ENCODE data around the gene FAM76A. TPM values are rescaled to one million over a fixed set of nuclear protein-coding genes. Genes with fewer than 3 reads are reported as not detected.

The FAM76A gene
- total RNA-seq, 1 donor from 2014 or later: 12.7 TPM

DNA sequence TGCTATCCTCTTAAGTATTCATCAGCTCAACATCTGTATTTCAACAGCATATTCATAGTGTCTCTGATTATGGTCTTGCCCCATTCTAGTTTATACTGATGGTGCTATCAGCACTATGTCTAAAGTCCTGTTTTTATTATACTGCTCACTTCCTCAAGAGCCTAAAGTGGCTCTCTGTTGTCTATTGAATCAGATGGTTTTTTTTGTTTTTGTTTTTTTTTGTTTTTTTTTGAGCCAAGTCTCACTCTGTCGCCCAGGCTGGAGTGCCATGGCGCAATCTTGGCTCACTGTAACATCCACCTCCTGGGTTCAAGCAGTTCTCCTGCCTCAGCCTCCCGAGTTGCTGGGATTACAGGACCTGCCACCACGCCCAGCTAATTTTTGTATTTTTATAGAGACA, 53.4 kb downstream of the FAM76A start:
- Mint-ChIP-seq H3K27me3 (ENCODE audit: unreplicated experiment) (no peaks in the 10 kb centered on the region), H3K4me3 (ENCODE audit: unreplicated experiment) (no peak overlapping the region), H3K36me3 (ENCODE audit: unreplicated experiment) (peaks cover 4% of the 10 kb centered on the region), H3K9me3 (ENCODE audit: unreplicated experiment) (no peaks in the 10 kb centered on the region), H3K4me1 (ENCODE audit: unreplicated experiment) (peaks cover 16% of the 10 kb centered on the region), H3K27ac (ENCODE audit: unreplicated experiment) (no peak overlapping the region)
- TF ChIP-seq, protein P1, sequence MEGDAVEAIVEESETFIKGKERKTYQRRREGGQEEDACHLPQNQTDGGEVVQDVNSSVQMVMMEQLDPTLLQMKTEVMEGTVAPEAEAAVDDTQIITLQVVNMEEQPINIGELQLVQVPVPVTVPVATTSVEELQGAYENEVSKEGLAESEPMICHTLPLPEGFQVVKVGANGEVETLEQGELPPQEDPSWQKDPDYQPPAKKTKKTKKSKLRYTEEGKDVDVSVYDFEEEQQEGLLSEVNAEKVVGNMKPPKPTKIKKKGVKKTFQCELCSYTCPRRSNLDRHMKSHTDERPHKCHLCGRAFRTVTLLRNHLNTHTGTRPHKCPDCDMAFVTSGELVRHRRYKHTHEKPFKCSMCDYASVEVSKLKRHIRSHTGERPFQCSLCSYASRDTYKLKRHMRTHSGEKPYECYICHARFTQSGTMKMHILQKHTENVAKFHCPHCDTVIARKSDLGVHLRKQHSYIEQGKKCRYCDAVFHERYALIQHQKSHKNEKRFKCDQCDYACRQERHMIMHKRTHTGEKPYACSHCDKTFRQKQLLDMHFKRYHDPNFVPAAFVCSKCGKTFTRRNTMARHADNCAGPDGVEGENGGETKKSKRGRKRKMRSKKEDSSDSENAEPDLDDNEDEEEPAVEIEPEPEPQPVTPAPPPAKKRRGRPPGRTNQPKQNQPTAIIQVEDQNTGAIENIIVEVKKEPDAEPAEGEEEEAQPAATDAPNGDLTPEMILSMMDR (IDR thresholded peaks at IDR 0.05): no peak
- no peak for DNase-seq (ENCODE audit: extremely low spot score, unreplicated experiment)

DNA sequence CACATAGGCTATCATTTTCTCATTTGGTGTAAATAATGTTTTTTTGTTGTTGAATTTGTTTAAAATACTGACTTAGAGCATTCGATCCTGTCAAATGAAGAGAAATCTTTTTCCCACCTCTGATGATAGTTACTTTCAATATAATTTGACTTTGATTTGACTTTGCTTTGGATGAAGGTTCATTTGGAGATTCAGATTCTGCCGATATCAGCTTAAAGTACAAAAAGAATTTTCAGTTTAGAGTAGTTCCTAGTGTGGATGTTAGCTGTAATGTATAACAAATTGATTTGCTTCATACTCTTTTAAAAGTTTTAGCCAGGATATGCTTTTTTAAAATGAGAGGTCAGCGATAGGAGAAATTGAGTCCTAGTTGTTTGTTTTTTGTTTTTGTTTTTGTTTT, 57.2 kb downstream of the FAM76A start:
- Mint-ChIP-seq H3K4me3 (ENCODE audit: unreplicated experiment) (no peak overlapping the region), H3K36me3 (ENCODE audit: unreplicated experiment) (peaks cover 4% of the 10 kb centered on the region), H3K9me3 (ENCODE audit: unreplicated experiment) (no peaks in the 10 kb centered on the region), H3K27ac (ENCODE audit: unreplicated experiment) (peak overlapping the region; percentile 50), H3K4me1 (ENCODE audit: unreplicated experiment) (peaks cover 7% of the 10 kb centered on the region), H3K27me3 (ENCODE audit: unreplicated experiment) (no peaks in the 10 kb centered on the region)
- DNase-seq (ENCODE audit: extremely low spot score, unreplicated experiment): no peak
- TF ChIP-seq, protein P1 (IDR thresholded peaks at IDR 0.05): no peak

DNA sequence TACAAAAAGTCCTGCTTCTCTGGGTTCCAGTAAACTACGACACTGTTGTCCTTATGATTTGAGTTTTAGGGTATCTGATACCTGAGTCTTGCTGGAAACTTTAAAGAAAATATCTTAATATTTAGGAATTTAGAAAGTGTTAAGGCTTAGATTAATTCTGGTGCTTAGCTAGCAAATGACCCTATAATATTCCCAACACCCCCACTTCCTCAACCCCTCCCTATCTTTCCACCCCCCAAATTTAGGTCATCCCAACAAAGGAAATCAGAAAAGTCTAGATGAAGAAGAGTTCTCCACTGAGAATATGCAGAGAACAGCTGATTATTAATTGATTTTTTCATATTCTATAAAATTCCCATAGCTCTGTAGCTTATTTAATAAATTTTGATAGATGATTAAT, 58.9 kb downstream of the FAM76A start:
- Mint-ChIP-seq H3K9me3 (ENCODE audit: unreplicated experiment) (no peaks in the 10 kb centered on the region), H3K4me3 (ENCODE audit: unreplicated experiment) (no peak overlapping the region), H3K36me3 (ENCODE audit: unreplicated experiment) (peaks cover 8% of the 10 kb centered on the region), H3K27ac (ENCODE audit: unreplicated experiment) (no peak overlapping the region), H3K27me3 (ENCODE audit: unreplicated experiment) (no peaks in the 10 kb centered on the region), H3K4me1 (ENCODE audit: unreplicated experiment) (peaks cover 11% of the 10 kb centered on the region)
- DNase-seq (ENCODE audit: extremely low spot score, unreplicated experiment): no peak
- TF ChIP-seq, protein P1 (IDR thresholded peaks at IDR 0.05): no peak

DNA sequence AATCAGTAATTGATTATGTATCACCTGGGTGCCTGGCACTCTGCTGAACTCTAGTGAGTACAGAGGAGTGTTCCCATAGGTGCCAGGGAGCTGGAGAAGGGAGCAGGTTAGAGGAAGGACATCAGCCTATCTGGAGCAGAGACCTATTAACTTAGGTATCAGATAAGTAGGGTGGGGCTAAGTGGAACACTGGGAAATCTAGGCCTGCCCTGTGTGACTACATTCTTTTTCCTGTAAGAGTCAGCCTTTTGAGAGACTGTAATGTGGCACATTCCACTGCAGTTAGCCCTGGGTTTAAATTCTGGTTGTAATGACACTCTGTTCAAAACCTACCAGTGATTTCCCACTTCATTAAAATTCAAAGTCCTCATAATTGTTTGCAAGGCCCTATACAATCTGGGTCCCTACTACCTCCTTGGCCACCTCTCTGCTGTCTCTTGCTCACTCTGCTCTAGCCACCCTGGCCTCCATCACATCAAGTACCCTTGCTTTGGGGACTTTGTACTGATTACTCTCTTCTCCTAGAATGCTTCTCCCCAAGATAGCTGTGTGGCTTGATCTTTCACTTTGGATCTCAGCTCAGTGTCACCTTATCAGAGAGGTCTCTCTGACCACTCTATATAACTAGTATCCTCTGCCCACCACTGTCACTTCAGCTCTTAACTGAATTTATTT, 60.2 kb downstream of the FAM76A start:
- no peak for DNase-seq (ENCODE audit: extremely low spot score, unreplicated experiment)
- H3K27me3 Mint-ChIP-seq (ENCODE audit: unreplicated experiment): no peaks in the 10 kb centered on the region
- H3K36me3 Mint-ChIP-seq (ENCODE audit: unreplicated experiment): peaks cover 13% of the 10 kb centered on the region
- peaks cover 11% of the 10 kb centered on the region for H3K4me1 Mint-ChIP-seq (ENCODE audit: unreplicated experiment)
- TF ChIP-seq, protein P1 (IDR thresholded peaks at IDR 0.05): no peak
- H3K9me3 Mint-ChIP-seq (ENCODE audit: unreplicated experiment): no peaks in the 10 kb centered on the region
- H3K27ac Mint-ChIP-seq (ENCODE audit: unreplicated experiment): no peak overlapping the region
- no peak overlapping the region for H3K4me3 Mint-ChIP-seq (ENCODE audit: unreplicated experiment)

DNA sequence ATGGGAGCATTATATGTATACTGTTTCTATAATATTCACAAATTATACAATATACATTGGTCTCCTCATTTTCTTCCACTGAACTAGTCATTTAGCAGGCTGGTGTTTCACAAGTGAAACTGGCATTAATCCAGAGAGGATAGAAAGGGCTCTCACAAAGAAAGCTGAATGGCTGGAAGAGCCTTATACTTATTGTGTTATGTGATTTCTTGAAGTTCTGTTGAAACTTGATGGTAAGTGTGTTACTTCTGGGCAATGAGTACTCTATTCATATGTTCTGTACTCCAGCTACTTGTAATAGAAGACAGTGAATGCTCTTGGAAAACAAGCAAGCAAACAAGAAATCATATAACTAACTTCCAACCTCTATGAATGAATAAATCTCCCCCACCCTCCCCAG, 62.1 kb downstream of the FAM76A start:
- H3K4me1 Mint-ChIP-seq (ENCODE audit: unreplicated experiment): peaks cover 11% of the 10 kb centered on the region
- no peak for DNase-seq (ENCODE audit: extremely low spot score, unreplicated experiment)
- no peaks in the 10 kb centered on the region for H3K27me3 Mint-ChIP-seq (ENCODE audit: unreplicated experiment)
- peaks cover 17% of the 10 kb centered on the region for H3K36me3 Mint-ChIP-seq (ENCODE audit: unreplicated experiment)
- H3K4me3 Mint-ChIP-seq (ENCODE audit: unreplicated experiment): no peak overlapping the region
- TF ChIP-seq, protein P1 (IDR thresholded peaks at IDR 0.05): no peak
- H3K9me3 Mint-ChIP-seq (ENCODE audit: unreplicated experiment): no peaks in the 10 kb centered on the region
- H3K27ac Mint-ChIP-seq (ENCODE audit: unreplicated experiment): peak overlapping the region; percentile 3
